Pancreas (tissue), 10 donors: ENCODE results near the gene RIMBP2. TPM values are rescaled to one million over a fixed set of nuclear protein-coding genes. Genes with fewer than 3 reads are reported as not detected.

Source experiments
- ATAC-seq, 4 donors: fragments of 200-7000 bp; cut with Tn5 transposase; one replicate each; pipeline versions ENCODE4 v1.8.0 to v1.9.1; 2020; ENCODE audit warnings: mild to moderate bottlenecking in 4 of 4, moderate library complexity in 4 of 4
- DNase-seq, 6 donors: peaks; one replicate each; pipeline ENCODE4 v3.0.0-alpha.2; 2020
- FAIRE-seq: peaks from 2 replicates; lab custom pipeline; 2012; peaks lifted over from hg19 to GRCh38; lab: Jason Lieb, UNC
- H3K27ac ChIP-seq, 4 donors: fragments of 200-600 bp; sonication (generic); 1 replicate in 3 of 4; 2 replicates in 1 of 4; pipeline versions ENCODE4 v1.5.0 to v1.8.0; 2020
- H3K27me3 ChIP-seq, 4 donors: fragments of 200-600 bp; one replicate each; pipeline ENCODE4 v1.8.0; 2021
- H3K36me3 ChIP-seq, 3 donors: fragments of 200-600 bp; sonication (generic) in 1 of 3; one replicate each; pipeline versions ENCODE4 v1.5.0 to v1.8.0; 2020 to 2021
- H3K4me1 ChIP-seq, 3 donors: fragments of 200-600 bp; one replicate each; pipeline ENCODE4 v1.8.0; 2021
- H3K4me3 ChIP-seq, 4 donors: fragments of 200-600 bp; sonication (generic) in 2 of 4; one replicate each; pipeline versions ENCODE4 v1.5.0 to v1.8.0; 2020 to 2021
- H3K9me3 ChIP-seq, 4 donors: fragments of 200-600 bp; one replicate each; pipeline ENCODE4 v1.8.0; 2021
- CTCF ChIP-seq, 4 donors: fragments of 200-600 bp; sonication (generic) in 3 of 4; IDR thresholded peaks; one replicate each; pipeline versions ENCODE4 v1.5.0 to v1.8.0; 2021; ENCODE audit warnings: antibody characterized with exemption in 4 of 4
- WGBS, 2 donors: extraction: QIAGEN DNeasy Blood & Tissue Kit; methylation state at CpG; one replicate each; pipeline ENCODE4 v1.1.7; 2013; 5-methylcytosine and 5-hydroxymethylcytosine counted together
- intact Hi-C, 3 donors: fragments of 100-400 bp; cut with DNase I; formaldehyde crosslinking; loops; one replicate each; pipeline versions ENCODE4 v1.11.1 to v1.14.2; 2022
- polyA plus RNA-seq, 2 donors: library from polyadenylated mRNA; stranded (reverse); fragments of 200-250 nt; gene quantifications; one replicate each; pipeline ENCODE4 v1.2.3, GENCODE V29; 2013
- total RNA-seq, 6 donors: library from RNA; stranded (reverse); fragmentation: NEBNext Ultra II Directional in 4 of 6; extraction: Animal tissue kit (Norgen Biotek cat#: 25700) in 4 of 6; gene quantifications; one replicate each; pipeline versions ENCODE4 v1.2.1 to v1.2.4, GENCODE V29; 2021 to 2023
- donor health status: healthy with polysubstance abuse.
- donor health status: DM: no; HTN: no; CAD: no; lungs with moderate emphysema.
- donor health status: DM: no; HTN: no; CAD: no.
- donor health status: control.
- donor health status: control.
- donor health status: Bipolar disorder and iron deficiency.
- donor health status: DM: yes; HTN: yes; CAD: no.
- donor health status: DM: no; HTN: no; CAD: no.
- donor health status: DM: no; HTN: no; CAD: no.
- donor health status: DM: yes; HTN: yes; CAD: no.

The RIMBP2 gene
- total and polyA plus RNA-seq, 8 donors = 1.6 to 14.9 (median 3.9) TPM

GRCh38 chr12:130706885-130707570 is 9.1 kb downstream of the RIMBP2 start:
- intact Hi-C loops = no loop called here
- WGBS, 2 donors = 61 to 81% methylated on average over 14 to 15 of the region's 15 CpGs
- FAIRE-seq (no peak), DNase-seq (no peak), ATAC-seq (no peak)
- Histone ChIP-seq H3K27me3 (no peaks in the 10 kb centered on the region), H3K4me3 (no peak overlapping the region), H3K4me1 (no peaks in the 10 kb centered on the region), H3K27ac (no peak overlapping the region), H3K36me3 (no peaks in the 10 kb centered on the region), H3K9me3 (no peaks in the 10 kb centered on the region)
- no peak for TF ChIP-seq CTCF (IDR thresholded peaks at IDR 0.05)

GRCh38 chr12:130706311-130706710 is 9.8 kb downstream of the RIMBP2 start:
- Histone ChIP-seq H3K27me3 (no peaks in the 10 kb centered on the region), H3K4me1 (no peaks in the 10 kb centered on the region), H3K27ac (no peak overlapping the region), H3K9me3 (no peaks in the 10 kb centered on the region), H3K4me3 (no peak overlapping the region), H3K36me3 (no peaks in the 10 kb centered on the region)
- ATAC-seq (no peak), FAIRE-seq (no peak), DNase-seq (peak in 1 of 6 donors; percentile 35)
- TF ChIP-seq CTCF (IDR thresholded peaks at IDR 0.05) = no peak
- WGBS, 2 donors = 73 to 81% methylated on average over 16 of the region's 16 CpGs
- intact Hi-C loops = no loop called here

GRCh38 chr12:130705178-130705822 is 10.8 kb downstream of the RIMBP2 start:
- Histone ChIP-seq H3K4me1 (no peaks in the 10 kb centered on the region), H3K27ac (no peak overlapping the region), H3K4me3 (no peak overlapping the region), H3K9me3 (no peaks in the 10 kb centered on the region), H3K36me3 (no peaks in the 10 kb centered on the region), H3K27me3 (no peaks in the 10 kb centered on the region)
- no peak for ATAC-seq
- WGBS, 2 donors = 38 to 48% methylated on average over 23 of the region's 23 CpGs
- DNase-seq = peak in 1 of 6 donors; percentile 36
- no peak for TF ChIP-seq CTCF (IDR thresholded peaks at IDR 0.05)
- no peak for FAIRE-seq
- intact Hi-C loops = no loop called here

- Histone ChIP-seq H3K36me3 (no peaks in the 10 kb centered on the region), H3K27ac (no peak overlapping the region), H3K27me3 (no peaks in the 10 kb centered on the region), H3K9me3 (no peaks in the 10 kb centered on the region), H3K4me3 (no peak overlapping the region), H3K4me1 (no peaks in the 10 kb centered on the region)
- no peak for ATAC-seq
- TF ChIP-seq CTCF (IDR thresholded peaks at IDR 0.05) = no peak
- intact Hi-C loops = no loop called here
- 58 to 68% methylated on average over 13 of the region's 13 CpGs for WGBS, 2 donors
- DNase-seq = no peak
- no peak for FAIRE-seq
Measured at GRCh38 chr12:130704606-130705005, 11.5 kb downstream of the RIMBP2 start.
